ENCODE measurements around the gene RIC8A. TPM values are rescaled to one million over a fixed set of nuclear protein-coding genes. Genes with fewer than 3 reads are reported as not detected.

The RIC8A gene
- total and polyA plus RNA-seq, 4 experiments from 2014 or later, result 91.2 to 111 (median 101) TPM

DNA sequence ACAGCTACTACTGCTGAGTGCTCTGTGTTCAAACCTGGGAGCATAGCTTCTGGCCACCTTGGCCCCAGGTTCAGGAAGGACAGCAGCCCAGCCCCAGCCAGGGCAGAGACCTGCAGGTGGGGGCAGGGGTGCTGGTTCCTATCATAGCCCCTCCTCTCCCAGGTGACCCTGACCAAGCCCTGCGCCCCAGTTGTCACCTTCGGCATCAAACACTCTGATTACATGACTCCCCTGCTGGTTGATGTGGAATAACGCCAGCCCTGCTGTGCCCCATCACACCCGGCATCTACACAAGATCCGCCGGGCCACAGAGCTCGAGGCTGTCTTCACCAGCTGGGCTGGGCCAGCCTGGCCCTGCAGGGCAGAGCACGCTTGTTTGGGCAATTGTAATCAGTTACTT, 7.7 kb upstream of the RIC8A start:
- Mint-ChIP-seq H3K4me3 (no peak overlapping the region), H3K27ac (no peak overlapping the region), H3K36me3 (peaks cover 10 to 23% of the 10 kb centered on the region in 2 donors), H3K4me1 (peaks cover 22 to 44% (median 29%) of the 10 kb centered on the region in 4 donors), H3K9me3 (no peaks in the 10 kb centered on the region), H3K27me3 (peaks cover 0 to 1% of the 10 kb centered on the region in 2 donors)
- intact Hi-C loops (cut with micrococcal nuclease), result no loop called here
- CTCF ChIA-PET (ENCODE audit: partially characterized antibody), result interaction anchor here (1.2 kb wide), 1 partner anchor 105 kb away, joined by 4 read pairs; no protein-coding TSS in a partner anchor
- Histone ChIP-seq H3K36me3 (ENCODE audit: insufficient read depth, low read length) (peaks cover 15% of the 10 kb centered on the region), H3K4me3 (ENCODE audit: low read length in 2 of 2) (no peak overlapping the region), H3K9me3 (ENCODE audit: control insufficient read depth in 1 of 2, low read length in 2 of 2) (no peaks in the 10 kb centered on the region), H3K27me3 (ENCODE audit: insufficient read depth, low read length) (no peaks in the 10 kb centered on the region), H3K27ac (ENCODE audit: low read depth, low read length) (no peak overlapping the region), H3K4me1 (ENCODE audit: insufficient read depth, low read length) (peaks cover 27% of the 10 kb centered on the region)
- no peak for DNase-seq
- POLR2A ChIA-PET (ENCODE audit: partially characterized antibody), result interaction anchor here (0.7 to 3.5 kb wide), 4 partner anchors 7 to 159 kb away, joined by 3 to 22 read pairs (median 3); partner anchors contain the start of genes BET1L and RIC8A

DNA sequence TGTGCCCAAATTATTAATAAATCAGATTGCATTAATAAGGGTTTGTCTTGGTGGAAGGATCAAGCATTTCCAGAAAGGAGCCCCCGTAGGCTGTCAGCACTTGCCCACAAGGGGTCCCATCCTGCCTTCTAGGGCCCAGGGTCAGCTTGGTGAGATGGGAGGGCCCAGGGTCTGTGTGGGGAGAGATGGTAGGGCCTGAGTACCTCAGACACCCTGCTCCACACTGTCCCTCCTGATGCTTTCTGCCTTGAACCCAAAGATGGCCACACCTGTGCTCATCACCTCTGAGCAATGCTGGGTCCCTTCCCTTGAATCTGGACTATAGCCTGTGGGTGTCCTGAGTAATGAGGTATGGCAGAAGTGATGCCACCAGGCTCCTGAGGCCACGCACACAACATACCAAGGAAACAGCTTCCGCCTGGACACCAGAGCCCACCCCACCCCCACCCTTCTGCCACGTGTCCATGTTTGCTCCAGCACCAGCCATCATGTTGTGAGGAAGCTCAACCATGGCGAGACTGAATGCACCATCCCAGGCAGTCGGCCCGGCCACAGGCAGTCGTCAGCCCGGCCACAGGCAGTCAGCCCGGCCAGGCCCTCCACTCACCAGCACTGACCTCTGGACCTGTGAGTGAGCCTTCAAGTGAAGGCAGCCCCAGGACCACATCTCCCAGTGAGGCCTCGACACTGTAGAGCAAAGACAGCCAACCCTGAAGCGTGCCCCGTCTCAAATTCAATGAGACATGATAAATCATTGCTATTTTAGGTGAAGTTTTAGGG, 7.1 kb upstream of the RIC8A start:
- no peak overlapping the region for H3K27ac ChIP-seq (ENCODE audit: low read depth, low read length)
- peaks cover 33% of the 10 kb centered on the region for H3K4me1 ChIP-seq (ENCODE audit: insufficient read depth, low read length)
- Mint-ChIP-seq H3K4me1 (peaks cover 24 to 50% (median 32%) of the 10 kb centered on the region in 4 donors), H3K36me3 (peaks cover 10 to 24% of the 10 kb centered on the region in 2 donors), H3K9me3 (no peaks in the 10 kb centered on the region), H3K27ac (peak overlapping the region in 2 of 7 donors; percentile 9 to 18), H3K4me3 (no peak overlapping the region), H3K27me3 (peaks cover 0 to 1% of the 10 kb centered on the region in 2 donors)
- POLR2A ChIA-PET (ENCODE audit: partially characterized antibody), result interaction anchor here (0.7 to 1.3 kb wide), 3 partner anchors 50 to 159 kb away, joined by 3 read pairs; no protein-coding TSS in a partner anchor
- CTCF ChIA-PET (ENCODE audit: partially characterized antibody), result interaction anchor here (1.2 kb wide), 1 partner anchor 105 kb away, joined by 4 read pairs; no protein-coding TSS in a partner anchor
- intact Hi-C loops (cut with micrococcal nuclease), result no loop called here
- DNase-seq, result no peak
- no peaks in the 10 kb centered on the region for H3K27me3 ChIP-seq (ENCODE audit: insufficient read depth, low read length)
- no peak overlapping the region for H3K4me3 ChIP-seq (ENCODE audit: low read length in 2 of 2)
- H3K36me3 ChIP-seq (ENCODE audit: insufficient read depth, low read length), result peaks cover 21% of the 10 kb centered on the region
- H3K9me3 ChIP-seq (ENCODE audit: control insufficient read depth in 1 of 2, low read length in 2 of 2), result no peaks in the 10 kb centered on the region

- Mint-ChIP-seq H3K4me3 (peak overlapping the region in 6 of 8 donors; percentile 37 to 72 (median 48)), H3K27me3 (peaks cover 0 to 1% of the 10 kb centered on the region in 2 donors), H3K9me3 (no peaks in the 10 kb centered on the region), H3K4me1 (peaks cover 31 to 60% (median 41%) of the 10 kb centered on the region in 4 donors), H3K27ac (peak overlapping the region; percentile 64 to 91 (median 85)), H3K36me3 (peaks cover 10 to 34% of the 10 kb centered on the region in 2 donors)
- POLR2A ChIA-PET (ENCODE audit: partially characterized antibody), result no interaction called here
- CTCF ChIA-PET (ENCODE audit: partially characterized antibody), result no interaction called here
- H3K27ac ChIP-seq (ENCODE audit: low read depth, low read length), result no peak overlapping the region
- H3K4me1 ChIP-seq (ENCODE audit: insufficient read depth, low read length), result peaks cover 46% of the 10 kb centered on the region
- H3K36me3 ChIP-seq (ENCODE audit: insufficient read depth, low read length), result peaks cover 26% of the 10 kb centered on the region
- no peak overlapping the region for H3K4me3 ChIP-seq (ENCODE audit: low read length in 2 of 2)
- DNase-seq, result no peak
- intact Hi-C loops (cut with micrococcal nuclease), result no loop called here
- H3K9me3 ChIP-seq (ENCODE audit: control insufficient read depth in 1 of 2, low read length in 2 of 2), result no peaks in the 10 kb centered on the region
- H3K27me3 ChIP-seq (ENCODE audit: insufficient read depth, low read length), result no peaks in the 10 kb centered on the region
These were observed 5.5 kb upstream of the RIC8A start for GRCh38 chr11:201966-202365.

DNA sequence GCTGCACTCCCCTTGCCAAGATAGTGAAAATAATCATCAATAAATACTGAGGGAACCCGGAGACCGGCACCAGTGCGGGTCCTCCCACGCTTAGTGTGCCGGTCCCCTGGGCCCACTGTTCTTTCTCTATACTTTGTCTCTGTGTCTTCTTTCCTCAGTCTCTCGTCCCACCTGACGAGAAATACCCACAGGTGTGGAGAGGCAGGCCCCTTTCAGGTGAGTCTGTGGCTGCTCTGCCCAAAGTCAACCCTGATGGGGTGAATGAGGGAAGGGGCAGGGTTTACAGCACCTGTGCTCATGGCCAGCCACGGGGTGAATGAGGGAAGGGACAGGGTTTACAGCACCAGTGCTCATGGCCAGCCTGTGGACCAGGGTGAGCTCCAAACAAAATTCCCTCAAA, 5.0 kb upstream of the RIC8A start:
- peaks cover 10 to 38% of the 10 kb centered on the region in 2 donors for H3K36me3 Mint-ChIP-seq
- H3K4me3 Mint-ChIP-seq, result peak overlapping the region; percentile 2 to 72 (median 42)
- Histone ChIP-seq H3K4me1 (ENCODE audit: insufficient read depth, low read length) (peaks cover 46% of the 10 kb centered on the region), H3K27me3 (ENCODE audit: insufficient read depth, low read length) (no peaks in the 10 kb centered on the region), H3K9me3 (ENCODE audit: control insufficient read depth in 1 of 2, low read length in 2 of 2) (no peaks in the 10 kb centered on the region), H3K36me3 (ENCODE audit: insufficient read depth, low read length) (peaks cover 26% of the 10 kb centered on the region), H3K4me3 (ENCODE audit: low read length in 2 of 2) (no peak overlapping the region), H3K27ac (ENCODE audit: low read depth, low read length) (no peak overlapping the region)
- peak overlapping the region; percentile 64 to 91 (median 85) for H3K27ac Mint-ChIP-seq
- H3K4me1 Mint-ChIP-seq, result peaks cover 31 to 60% (median 44%) of the 10 kb centered on the region in 4 donors
- ChIA-PET CTCF (ENCODE audit: partially characterized antibody) (no interaction called here), POLR2A (ENCODE audit: partially characterized antibody) (interaction anchor here (1.1 to 1.3 kb wide), 2 partner anchors 66 to 202 kb away, joined by 3 read pairs; no protein-coding TSS in a partner anchor)
- intact Hi-C loops (cut with micrococcal nuclease), result no loop called here
- no peak for DNase-seq
- no peaks in the 10 kb centered on the region for H3K9me3 Mint-ChIP-seq
- H3K27me3 Mint-ChIP-seq, result peaks cover 0 to 1% of the 10 kb centered on the region in 2 donors

DNA sequence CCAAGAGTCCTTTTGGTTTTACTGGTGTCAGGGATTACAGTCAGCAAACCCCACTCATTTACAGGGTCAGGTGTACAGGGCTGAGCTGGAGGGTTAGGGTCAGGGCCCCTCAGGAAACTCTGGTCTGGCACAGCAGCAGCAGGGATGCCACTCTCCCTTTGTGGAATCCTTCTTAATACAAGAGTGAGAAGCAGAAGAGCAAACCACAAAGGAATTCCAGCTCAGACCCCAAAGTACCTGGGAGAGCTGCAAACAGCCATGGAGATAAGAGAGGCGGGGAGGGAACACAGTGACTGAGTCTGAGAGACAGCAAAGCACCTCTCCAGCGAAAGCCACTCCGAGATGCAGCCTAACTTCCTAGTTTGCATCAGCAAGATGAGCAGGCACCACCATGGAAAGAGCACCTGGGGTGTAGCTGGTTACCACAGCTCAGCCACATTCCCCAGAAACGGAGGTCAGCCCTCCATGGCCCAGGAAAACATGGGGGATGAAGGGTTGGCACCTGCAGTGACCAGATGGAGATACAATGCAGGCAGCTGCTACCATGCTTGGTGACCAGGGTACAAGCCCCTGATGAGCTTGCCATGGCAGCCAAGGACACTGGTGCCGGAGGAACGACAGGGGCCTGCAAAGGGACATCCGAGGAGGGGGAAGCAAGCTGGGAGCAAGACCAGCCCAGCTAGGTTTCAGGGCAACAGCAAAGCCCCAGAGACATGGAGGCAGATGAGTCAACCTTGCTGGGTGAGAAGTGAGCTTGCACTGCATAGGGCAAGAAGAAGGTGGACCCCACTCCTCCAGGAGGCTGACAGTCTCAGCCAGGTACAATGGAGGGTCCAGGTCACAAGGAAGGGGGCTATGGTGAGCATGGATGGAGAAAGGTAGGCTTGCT, 4.2 kb upstream of the RIC8A start:
- intact Hi-C loops (cut with micrococcal nuclease), result no loop called here
- Histone ChIP-seq H3K27me3 (ENCODE audit: insufficient read depth, low read length) (no peaks in the 10 kb centered on the region), H3K4me3 (ENCODE audit: low read length in 2 of 2) (no peak overlapping the region), H3K9me3 (ENCODE audit: control insufficient read depth in 1 of 2, low read length in 2 of 2) (no peaks in the 10 kb centered on the region), H3K27ac (ENCODE audit: low read depth, low read length) (no peak overlapping the region), H3K4me1 (ENCODE audit: insufficient read depth, low read length) (peaks cover 46% of the 10 kb centered on the region), H3K36me3 (ENCODE audit: insufficient read depth, low read length) (peaks cover 26% of the 10 kb centered on the region)
- Mint-ChIP-seq H3K27me3 (no peaks in the 10 kb centered on the region), H3K9me3 (peaks cover 0 to 3% (median 0%) of the 10 kb centered on the region in 8 donors), H3K27ac (peak overlapping the region; percentile 22 to 91 (median 70)), H3K36me3 (peaks cover 10 to 46% of the 10 kb centered on the region in 2 donors), H3K4me3 (peak overlapping the region in 3 of 8 donors; percentile 13 to 59 (median 43)), H3K4me1 (peaks cover 31 to 63% (median 48%) of the 10 kb centered on the region in 4 donors)
- no peak for DNase-seq
- CTCF ChIA-PET (ENCODE audit: partially characterized antibody), result interaction anchor here (0.6 kb wide), 1 partner anchor 400 kb away, joined by 3 read pairs; no protein-coding TSS in a partner anchor
- POLR2A ChIA-PET (ENCODE audit: partially characterized antibody), result interaction anchor here (1.1 to 1.7 kb wide), 4 partner anchors 34 to 245 kb away, joined by 3 to 7 read pairs (median 3); partner anchors contain the start of gene PSMD13

DNA sequence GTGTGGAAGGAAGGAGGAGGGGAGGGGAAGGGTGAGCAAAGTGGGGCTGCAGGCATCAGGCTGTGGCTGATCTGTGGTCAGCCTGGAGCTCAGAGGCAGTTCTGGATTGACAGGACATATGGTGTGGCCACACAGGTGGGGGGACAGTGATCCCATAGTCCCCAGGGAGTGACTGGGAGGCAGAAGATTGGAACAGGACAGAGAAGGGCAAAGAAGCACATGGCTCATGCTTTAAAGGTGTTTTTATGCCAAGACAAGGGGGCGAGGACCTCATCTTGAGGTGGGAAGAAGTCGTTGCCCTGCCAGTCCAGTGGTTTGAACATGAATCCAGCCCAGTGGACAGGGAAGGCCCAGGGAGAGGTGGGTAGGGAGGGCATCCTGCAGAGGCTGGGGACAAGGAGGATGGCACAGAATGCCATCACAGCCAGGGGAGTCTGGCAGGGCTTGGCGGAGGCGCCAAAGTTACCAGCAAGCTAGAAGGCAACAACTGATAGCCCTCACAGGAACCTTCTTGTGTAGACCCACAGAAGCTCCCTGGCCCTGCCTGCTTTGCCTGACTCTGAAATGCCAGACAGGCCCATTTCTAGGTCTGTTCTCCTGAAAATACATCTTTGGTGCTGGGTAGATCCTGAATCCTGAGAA, 3.4 kb upstream of the RIC8A start:
- Mint-ChIP-seq H3K4me3 (peak overlapping the region in 6 of 8 donors; percentile 25 to 63 (median 38)), H3K27ac (peak overlapping the region in 6 of 7 donors; percentile 22 to 99 (median 58)), H3K9me3 (peaks cover 0 to 3% (median 0%) of the 10 kb centered on the region in 8 donors), H3K4me1 (peaks cover 31 to 68% (median 48%) of the 10 kb centered on the region in 4 donors), H3K36me3 (peaks cover 10 to 49% of the 10 kb centered on the region in 2 donors), H3K27me3 (no peaks in the 10 kb centered on the region)
- Histone ChIP-seq H3K4me3 (ENCODE audit: low read length in 2 of 2) (no peak overlapping the region), H3K4me1 (ENCODE audit: insufficient read depth, low read length) (peaks cover 48% of the 10 kb centered on the region), H3K27me3 (ENCODE audit: insufficient read depth, low read length) (no peaks in the 10 kb centered on the region), H3K36me3 (ENCODE audit: insufficient read depth, low read length) (peaks cover 26% of the 10 kb centered on the region), H3K9me3 (ENCODE audit: control insufficient read depth in 1 of 2, low read length in 2 of 2) (no peaks in the 10 kb centered on the region), H3K27ac (ENCODE audit: low read depth, low read length) (no peak overlapping the region)
- intact Hi-C loops (cut with micrococcal nuclease), result no loop called here
- CTCF ChIA-PET (ENCODE audit: partially characterized antibody), result no interaction called here
- POLR2A ChIA-PET (ENCODE audit: partially characterized antibody), result interaction anchor here (0.6 to 1.7 kb wide), 3 partner anchors 33 to 492 kb away, joined by 3 to 7 read pairs (median 6); partner anchors contain the start of genes PSMD13 and TMEM80
- no peak for DNase-seq

All from CD4-positive, alpha-beta memory T cell (primary cell).